ENCODE results near the gene NR2F2. TPM values are rescaled to one million over a fixed set of nuclear protein-coding genes. Genes with fewer than 3 reads are reported as not detected.

The NR2F2 gene
- total RNA-seq, 1 donor from 2014 or later = not detected

- no peak overlapping the region for H3K4me3 Mint-ChIP-seq
- H3K4me1 Mint-ChIP-seq = peaks cover 21% of the 10 kb centered on the region
- no peak for ATAC-seq (ENCODE audit: low read depth)
- no peak for TF ChIP-seq CTCF (IDR thresholded peaks at IDR 0.05)
- no peaks in the 10 kb centered on the region for H3K9me3 Mint-ChIP-seq
- intact Hi-C loops (cut with micrococcal nuclease) = no loop called here
- ChIA-PET POLR2A (no interaction called here), CTCF (no interaction called here)
- DNase-seq = no peak
- H3K27ac Mint-ChIP-seq = no peak overlapping the region
- no peaks in the 10 kb centered on the region for H3K36me3 Mint-ChIP-seq (ENCODE audit: low read depth)
- peaks cover 63% of the 10 kb centered on the region for H3K27me3 Mint-ChIP-seq
Measured at GRCh38 chr15:96353930-96354730, 23.6 kb downstream of the NR2F2 start.

GRCh38 chr15:96354731-96355567 lies 24.4 kb downstream of the NR2F2 start:
- TF ChIP-seq CTCF (IDR thresholded peaks at IDR 0.05) = no peak
- Mint-ChIP-seq H3K27ac (no peak overlapping the region), H3K4me3 (no peak overlapping the region), H3K9me3 (no peaks in the 10 kb centered on the region), H3K27me3 (peaks cover 60% of the 10 kb centered on the region), H3K4me1 (peaks cover 21% of the 10 kb centered on the region), H3K36me3 (ENCODE audit: low read depth) (no peaks in the 10 kb centered on the region)
- CTCF ChIA-PET = no interaction called here
- intact Hi-C loops (cut with micrococcal nuclease) = no loop called here
- ATAC-seq (ENCODE audit: low read depth) (no peak), DNase-seq (no peak)
- POLR2A ChIA-PET = no interaction called here

- Mint-ChIP-seq H3K27ac (no peak overlapping the region), H3K4me1 (peaks cover 21% of the 10 kb centered on the region), H3K36me3 (ENCODE audit: low read depth) (no peaks in the 10 kb centered on the region), H3K4me3 (no peak overlapping the region), H3K9me3 (no peaks in the 10 kb centered on the region), H3K27me3 (peaks cover 56% of the 10 kb centered on the region)
- no peak for ATAC-seq (ENCODE audit: low read depth)
- POLR2A ChIA-PET = no interaction called here
- TF ChIP-seq CTCF (IDR thresholded peaks at IDR 0.05) = no peak
- CTCF ChIA-PET = no interaction called here
- DNase-seq = no peak
- intact Hi-C loops (cut with micrococcal nuclease) = no loop called here
Measured at GRCh38 chr15:96355568-96356187, 25.2 kb downstream of the NR2F2 start.

DNA sequence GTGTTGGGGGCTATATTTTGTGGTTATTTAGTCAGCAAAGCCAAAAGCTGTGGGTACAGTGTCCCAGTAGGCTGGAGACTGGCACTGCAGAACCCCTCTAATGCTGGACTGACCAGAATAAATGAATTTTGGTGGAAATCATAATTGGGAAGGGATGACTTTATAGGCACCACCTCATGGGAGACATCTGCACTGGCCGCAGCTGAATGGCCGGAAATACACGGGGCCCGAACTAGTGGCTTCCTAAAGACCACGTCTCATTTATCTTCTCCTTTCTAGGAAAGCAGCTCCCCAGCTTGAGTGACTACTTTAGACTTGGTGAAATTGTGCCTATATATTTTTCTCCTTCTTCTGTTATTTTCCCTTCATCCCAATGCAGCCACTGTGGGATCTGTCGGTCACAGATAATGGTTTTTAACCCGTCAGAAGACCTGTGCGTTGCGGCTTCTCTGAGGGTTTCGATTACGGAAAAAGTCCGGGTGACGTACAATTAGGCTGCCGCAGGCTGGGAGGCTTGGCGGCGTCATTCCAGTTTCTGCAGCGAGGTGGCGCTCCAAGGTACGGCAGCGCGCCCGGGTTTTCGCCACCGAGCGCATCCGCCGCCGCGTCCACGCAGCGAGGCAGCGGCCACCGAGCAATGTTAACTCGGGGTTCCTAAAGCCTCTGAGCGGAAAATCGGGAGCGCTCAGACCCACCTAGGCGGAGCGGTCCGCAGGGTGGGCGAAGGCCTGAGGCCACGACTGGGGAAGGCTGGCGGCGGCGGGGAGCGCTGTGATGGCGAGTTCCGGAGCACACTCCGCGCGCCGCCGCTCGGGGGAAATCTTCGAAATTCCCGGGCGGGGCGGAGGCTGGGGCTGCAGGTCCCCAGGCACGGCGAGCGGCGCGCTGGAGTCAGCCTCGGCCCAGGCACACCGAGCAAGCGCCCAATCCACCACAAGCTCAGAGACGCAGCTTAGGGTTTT lies 26.3 kb downstream of the NR2F2 start:
- POLR2A ChIA-PET = interaction anchor here (0.6 kb wide), 1 partner anchor 60 kb away, joined by 3 read pairs; no protein-coding TSS in a partner anchor
- peak; percentile 49 for ATAC-seq (ENCODE audit: low read depth)
- Mint-ChIP-seq H3K36me3 (ENCODE audit: low read depth) (no peaks in the 10 kb centered on the region), H3K9me3 (no peaks in the 10 kb centered on the region), H3K27ac (no peak overlapping the region), H3K27me3 (peaks cover 56% of the 10 kb centered on the region), H3K4me3 (peak overlapping the region; percentile 83), H3K4me1 (peaks cover 21% of the 10 kb centered on the region)
- intact Hi-C loops (cut with micrococcal nuclease) = no loop called here
- CTCF ChIA-PET = no interaction called here
- DNase-seq = peak; percentile 36
- TF ChIP-seq CTCF (IDR thresholded peaks at IDR 0.05) = peak; percentile 41
